Suprapubic skin (tissue), 4 donors: Measurements from ENCODE around the gene GABRB3. TPM values are rescaled to one million over a fixed set of nuclear protein-coding genes. Genes with fewer than 3 reads are reported as not detected.

ENCODE experiments used
- DNase-seq, 2 donors: peaks; one replicate each; pipeline ENCODE4 v3.0.0-alpha.2; 2019; ENCODE audit warnings: low spot score in 2 of 2
- H3K27ac ChIP-seq: fragments of 200-600 bp; sonication (generic); one replicate; pipeline ENCODE4 v1.5.1; 2019
- H3K27me3 ChIP-seq: fragments of 200-600 bp; sonication (generic); one replicate; pipeline ENCODE4 v1.5.1; 2019
- H3K36me3 ChIP-seq: fragments of 200-600 bp; sonication (generic); one replicate; pipeline ENCODE4 v1.5.1; 2019
- H3K4me1 ChIP-seq: fragments of 200-600 bp; sonication (generic); one replicate; pipeline ENCODE4 v1.5.1; 2019
- H3K4me3 ChIP-seq: fragments of 200-600 bp; sonication (generic); one replicate; pipeline ENCODE4 v1.5.1; 2019; ENCODE audit warnings: mild to moderate bottlenecking
- H3K9me3 ChIP-seq: fragments of 200-600 bp; sonication (generic); one replicate; pipeline ENCODE4 v1.5.1; 2019
- CTCF ChIP-seq, 2 donors: fragments of 200-600 bp in 1 of 2; fragments of 450-650 bp in 1 of 2; sonication (generic) in 1 of 2; IDR thresholded peaks; one replicate each; pipeline ENCODE4 v1.5.1; 2016 to 2019; ENCODE audit warnings: antibody characterized with exemption in 2 of 2, mild to moderate bottlenecking in 1 of 2, moderate library complexity in 1 of 2
- EP300 ChIP-seq: sonication (generic); formaldehyde crosslinking; IDR thresholded peaks from one replicate; pipeline ENCODE4 v1.6.1; 2017; ENCODE audit warnings: antibody characterized with exemption
- POLR2A ChIP-seq, 2 donors: fragments of 450-650 bp; IDR thresholded peaks; one replicate each; pipeline ENCODE4 v1.6.1; 2017; ENCODE audit warnings: antibody characterized with exemption in 2 of 2, mild to moderate bottlenecking in 2 of 2, moderate library complexity in 2 of 2
- POLR2AphosphoS5 ChIP-seq, 3 donors: sonication (generic); formaldehyde crosslinking; IDR thresholded peaks; one replicate each; pipeline ENCODE4 v1.6.1; 2017; ENCODE audit warnings: antibody characterized with exemption in 3 of 3
- WGBS: methylation state at CpG from one replicate; pipeline ENCODE4 v1.1.5; 2018; 5-methylcytosine and 5-hydroxymethylcytosine counted together
- total RNA-seq, 4 donors: library from RNA; depleted of rRNA; stranded (reverse); fragments of >200 nt; gene quantifications; one replicate each; pipeline ENCODE4 v1.1.0, GENCODE V29; 2016

The GABRB3 gene
- total RNA-seq, 4 donors from 2014 or later: 0.48 to 4.8 (median 2.2) TPM

GRCh38 chr15:26690778-26691177 is 82.1 kb downstream of the GABRB3 start:
- no peak for DNase-seq
- no peaks in the 10 kb centered on the region for H3K27me3 ChIP-seq
- no peak overlapping the region for H3K4me3 ChIP-seq
- no peak overlapping the region for H3K27ac ChIP-seq
- TF ChIP-seq CTCF (IDR thresholded peaks at IDR 0.05): no peak
- no peak for TF ChIP-seq POLR2AphosphoS5 (IDR thresholded peaks at IDR 0.05)
- no peak for TF ChIP-seq EP300
- no peak for TF ChIP-seq POLR2A (IDR thresholded peaks at IDR 0.05)
- no peaks in the 10 kb centered on the region for H3K36me3 ChIP-seq
- 48% methylated on average over 2 of the region's 2 CpGs for WGBS
- no peaks in the 10 kb centered on the region for H3K4me1 ChIP-seq
- no peaks in the 10 kb centered on the region for H3K9me3 ChIP-seq

GRCh38 chr15:26689462-26689861 is 83.4 kb downstream of the GABRB3 start:
- DNase-seq: no peak
- Histone ChIP-seq H3K27ac (no peak overlapping the region), H3K4me1 (no peaks in the 10 kb centered on the region), H3K4me3 (no peak overlapping the region), H3K9me3 (no peaks in the 10 kb centered on the region), H3K27me3 (no peaks in the 10 kb centered on the region), H3K36me3 (no peaks in the 10 kb centered on the region)
- no peak for TF ChIP-seq CTCF (IDR thresholded peaks at IDR 0.05)
- TF ChIP-seq EP300: no peak
- 56% methylated on average over 7 of the region's 7 CpGs for WGBS

- H3K4me3 ChIP-seq: no peak overlapping the region
- no peaks in the 10 kb centered on the region for H3K9me3 ChIP-seq
- WGBS: 73% methylated on average over 11 of the region's 11 CpGs
Measured at GRCh38 chr15:26686547-26687187, 86.2 kb downstream of the GABRB3 start.

GRCh38 chr15:26682598-26683164 is 90.2 kb downstream of the GABRB3 start:
- H3K4me3 ChIP-seq: no peak overlapping the region
- no peaks in the 10 kb centered on the region for H3K36me3 ChIP-seq
- H3K27ac ChIP-seq: no peak overlapping the region
- no peaks in the 10 kb centered on the region for H3K4me1 ChIP-seq
- 73% methylated on average over 5 of the region's 5 CpGs for WGBS
- no peaks in the 10 kb centered on the region for H3K27me3 ChIP-seq
- TF ChIP-seq EP300: no peak
- no peak for TF ChIP-seq POLR2A (IDR thresholded peaks at IDR 0.05)
- no peak for TF ChIP-seq CTCF (IDR thresholded peaks at IDR 0.05)
- no peak for TF ChIP-seq POLR2AphosphoS5 (IDR thresholded peaks at IDR 0.05)
- H3K9me3 ChIP-seq: no peaks in the 10 kb centered on the region
- DNase-seq: no peak

More at GRCh38 chr15:26686547-26687187, 86.2 kb downstream of the GABRB3 start:
- H3K27ac ChIP-seq: no peak overlapping the region
- TF ChIP-seq CTCF (IDR thresholded peaks at IDR 0.05): no peak
- TF ChIP-seq POLR2A (IDR thresholded peaks at IDR 0.05): no peak
- no peaks in the 10 kb centered on the region for H3K4me1 ChIP-seq
- DNase-seq: no peak
- H3K27me3 ChIP-seq: no peaks in the 10 kb centered on the region
- H3K36me3 ChIP-seq: no peaks in the 10 kb centered on the region

GRCh38 chr15:26679927-26680326 is 92.9 kb downstream of the GABRB3 start:
- no peak for TF ChIP-seq EP300
- no peak for TF ChIP-seq CTCF (IDR thresholded peaks at IDR 0.05)
- TF ChIP-seq POLR2A (IDR thresholded peaks at IDR 0.05): no peak
- no peak for TF ChIP-seq POLR2AphosphoS5 (IDR thresholded peaks at IDR 0.05)
- Histone ChIP-seq H3K27ac (no peak overlapping the region), H3K4me1 (no peaks in the 10 kb centered on the region), H3K9me3 (no peaks in the 10 kb centered on the region), H3K36me3 (no peaks in the 10 kb centered on the region), H3K4me3 (no peak overlapping the region), H3K27me3 (no peaks in the 10 kb centered on the region)
- no peak for DNase-seq
- WGBS: 94% methylated on average over 3 of the region's 3 CpGs
